Calu3 (cell line): Measurements from ENCODE around the gene EPB41L2. TPM values are rescaled to one million over a fixed set of nuclear protein-coding genes. Genes with fewer than 3 reads are reported as not detected.

Experiments used
- BruUV-seq: library from RNA; stranded (reverse); fragments of 400-500 nt; replicated peaks from 2 replicates; lab custom pipeline; 2021; lab: Mats Ljungman, UMichigan
- CTCF ChIA-PET: fragments of 300-600 bp; sonication (Branson Sonifier 250); formaldehyde crosslinking; loops from one replicate; lab custom pipeline; 2022; ENCODE audit warnings: antibody characterized with exemption; lab: Charles Lee
- DNase-seq: peaks from one replicate; pipeline ENCODE4 v3.0.0; 2022
- H3K27ac Mint-ChIP-seq: one replicate; pipeline ENCODE4 v1.8.0; 2022; ENCODE audit warnings: mixed read lengths; ENCODE audit not compliant: unreplicated experiment
- H3K27me3 Mint-ChIP-seq: one replicate; pipeline ENCODE4 v1.8.0; 2022; ENCODE audit warnings: mixed read lengths; ENCODE audit not compliant: unreplicated experiment
- H3K36me3 Mint-ChIP-seq: one replicate; pipeline ENCODE4 v1.8.0; 2022; ENCODE audit warnings: mild to moderate bottlenecking, moderate library complexity, mixed read lengths; ENCODE audit not compliant: insufficient read depth, unreplicated experiment
- H3K4me1 Mint-ChIP-seq: one replicate; pipeline ENCODE4 v1.8.0; 2022; ENCODE audit warnings: mild to moderate bottlenecking, low read depth, mixed read lengths; ENCODE audit not compliant: unreplicated experiment
- H3K4me3 Mint-ChIP-seq: one replicate; pipeline ENCODE4 v1.8.0; 2022; ENCODE audit warnings: mild to moderate bottlenecking, low read depth, moderate library complexity, mixed read lengths; ENCODE audit not compliant: unreplicated experiment
- H3K9me3 Mint-ChIP-seq: one replicate; pipeline ENCODE4 v1.8.0; 2022; ENCODE audit warnings: low read depth, mixed read lengths; ENCODE audit not compliant: unreplicated experiment
- CTCF ChIP-seq: fragments of 200-600 bp; IDR thresholded peaks from one replicate; pipeline ENCODE4 v1.8.0; 2022; ENCODE audit warnings: antibody characterized with exemption; ENCODE audit not compliant: unreplicated experiment
- intact Hi-C: fragments of 100-400 bp; cut with micrococcal nuclease; formaldehyde crosslinking; loops from one replicate; pipeline ENCODE4 v1.10.0; 2022; ENCODE audit not compliant: unreplicated experiment
- total RNA-seq: library from RNA; stranded (reverse); gene quantifications from 2 replicates; pipeline ENCODE4 v1.2.3, GENCODE V29; 2022

EPB41L2 gene
- total RNA-seq, 1 experiment from 2014 or later: 332 TPM

GRCh38 chr6:131003488-131004386, 59.3 kb downstream of the EPB41L2 start:
- Mint-ChIP-seq H3K36me3 (peaks cover 20% of the 10 kb centered on the region), H3K27ac (peak overlapping the region; percentile 38), H3K9me3 (peaks cover 13% of the 10 kb centered on the region), H3K27me3 (no peaks in the 10 kb centered on the region), H3K4me3 (no peak overlapping the region), H3K4me1 (peaks cover 48% of the 10 kb centered on the region)
- no TSS peak for BruUV-seq
- TF ChIP-seq CTCF: no peak
- intact Hi-C loops: no loop called here
- no peak for DNase-seq
- CTCF ChIA-PET: interaction anchor here (0.6 to 1.3 kb wide), 3 partner anchors 11 to 13 kb away, joined by 4 to 5 read pairs (median 4); no protein-coding TSS in a partner anchor

GRCh38 chr6:131002661-131002980, 60.4 kb downstream of the EPB41L2 start:
- H3K27me3 Mint-ChIP-seq: no peaks in the 10 kb centered on the region
- peaks cover 12% of the 10 kb centered on the region for H3K36me3 Mint-ChIP-seq
- H3K27ac Mint-ChIP-seq: no peak overlapping the region
- peaks cover 58% of the 10 kb centered on the region for H3K4me1 Mint-ChIP-seq
- no TSS peak for BruUV-seq
- intact Hi-C loops: no loop called here
- peaks cover 11% of the 10 kb centered on the region for H3K9me3 Mint-ChIP-seq
- TF ChIP-seq CTCF: no peak
- no peak for DNase-seq
- no peak overlapping the region for H3K4me3 Mint-ChIP-seq
- CTCF ChIA-PET: interaction anchor here (1.3 kb wide), 1 partner anchor 11 kb away, joined by 4 read pairs; no protein-coding TSS in a partner anchor

DNA sequence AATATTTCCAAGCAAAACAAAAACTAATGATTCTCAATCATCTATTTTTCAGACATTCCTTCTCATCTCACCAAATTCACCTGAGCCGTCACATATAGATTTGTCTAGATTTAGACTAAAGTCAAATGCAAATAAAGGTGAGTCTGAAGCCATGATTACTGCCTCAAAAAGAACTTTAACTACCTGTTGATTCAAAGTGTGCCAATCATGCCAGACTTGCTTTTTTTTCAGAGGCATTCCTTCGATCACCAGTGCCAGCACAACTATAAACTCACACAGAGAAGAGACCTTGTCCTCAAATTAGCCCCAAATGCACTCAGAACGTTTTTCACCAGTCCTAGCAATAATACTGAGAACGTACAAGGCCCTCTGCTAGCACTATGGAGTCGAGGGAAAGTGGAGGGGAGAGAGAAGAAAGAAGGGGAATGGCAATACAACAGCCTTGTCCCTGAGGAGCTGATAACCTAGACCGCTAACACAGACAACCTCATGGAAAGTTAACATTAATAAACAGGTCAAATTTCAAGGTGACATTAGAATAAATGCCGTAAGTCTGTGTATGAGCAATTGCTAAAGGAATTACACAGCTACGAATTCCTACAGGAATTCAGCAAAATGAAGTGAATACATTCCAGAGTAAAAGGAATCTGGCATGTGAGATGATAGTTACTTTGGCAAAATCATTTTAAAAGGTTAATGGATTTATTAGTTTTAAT, 60.9 kb downstream of the EPB41L2 start:
- no peak for DNase-seq
- Mint-ChIP-seq H3K27me3 (no peaks in the 10 kb centered on the region), H3K4me1 (peaks cover 64% of the 10 kb centered on the region), H3K36me3 (peaks cover 7% of the 10 kb centered on the region), H3K9me3 (peaks cover 6% of the 10 kb centered on the region), H3K4me3 (no peak overlapping the region), H3K27ac (peak overlapping the region; percentile 7)
- no peak for TF ChIP-seq CTCF
- no TSS peak for BruUV-seq
- intact Hi-C loops: no loop called here
- CTCF ChIA-PET: interaction anchor here (1.3 kb wide), 1 partner anchor 11 kb away, joined by 4 read pairs; no protein-coding TSS in a partner anchor

GRCh38 chr6:131001111-131001736, 61.8 kb downstream of the EPB41L2 start:
- no peaks in the 10 kb centered on the region for H3K36me3 Mint-ChIP-seq
- no TSS peak for BruUV-seq
- H3K4me3 Mint-ChIP-seq: no peak overlapping the region
- no peak for TF ChIP-seq CTCF
- peak overlapping the region; percentile 7 for H3K27ac Mint-ChIP-seq
- H3K27me3 Mint-ChIP-seq: no peaks in the 10 kb centered on the region
- no peak for DNase-seq
- H3K9me3 Mint-ChIP-seq: no peaks in the 10 kb centered on the region
- intact Hi-C loops: no loop called here
- CTCF ChIA-PET: no interaction called here
- peaks cover 67% of the 10 kb centered on the region for H3K4me1 Mint-ChIP-seq
